Neural cell (in vitro differentiated cells): ENCODE results near the gene TK2. TPM values are rescaled to one million over a fixed set of nuclear protein-coding genes. Genes with fewer than 3 reads are reported as not detected.

Experiments used
- H2AFZ ChIP-seq: fragments of 200-600, 300-800 bp; sonication (generic), shearing (Covaris generic); 2 replicates; pipeline ENCODE4 v1.6.0; 2014; ENCODE audit warnings: low read depth, mild to moderate bottlenecking, antibody characterized with exemption, low read length, moderate library complexity
- H3F3A ChIP-seq: fragments of 200-600 bp; shearing (Covaris generic); 2 replicates; pipeline ENCODE4 v1.6.1; 2016; ENCODE audit warnings: mild to moderate bottlenecking, moderate library complexity, mixed read lengths, antibody characterized with exemption, low read length; ENCODE audit not compliant: insufficient read depth, poor library complexity, severe bottlenecking
- H3K27ac ChIP-seq: fragments of 200-600, 300-800 bp; sonication (generic), shearing (Covaris generic); 2 replicates; pipeline ENCODE4 v1.5.1; 2014; ENCODE audit warnings: mild to moderate bottlenecking, low read length, moderate library complexity
- H3K27me3 ChIP-seq: fragments of 300-800, 200-600 bp; sonication (generic), shearing (Covaris generic); 2 replicates; pipeline ENCODE4 v1.6.0; 2014; ENCODE audit warnings: mild to moderate bottlenecking, low read depth, low read length, moderate library complexity; ENCODE audit not compliant: insufficient read depth
- H3K36me3 ChIP-seq: fragments of 300-800, 200-600 bp; sonication (generic), shearing (Covaris generic); 2 replicates; pipeline ENCODE4 v1.5.1; 2014; ENCODE audit warnings: mild to moderate bottlenecking, antibody characterized with exemption, low read length, moderate library complexity; ENCODE audit not compliant: insufficient read depth
- H3K4me2 ChIP-seq: fragments of 300-800, 200-600 bp; sonication (generic), shearing (Covaris generic); 2 replicates; pipeline ENCODE4 v1.6.0; 2014; ENCODE audit warnings: mild to moderate bottlenecking, low read length
- H3K4me3 ChIP-seq: fragments of 300-800, 200-600 bp; sonication (generic), shearing (Covaris generic); 2 replicates; pipeline ENCODE4 v1.5.1; 2014; ENCODE audit warnings: mild to moderate bottlenecking, low read length, moderate library complexity
- H3K79me2 ChIP-seq: fragments of 200-600 bp; shearing (Covaris generic); replicated peaks from 2 replicates; pipeline ENCODE4 v1.6.0; 2014; ENCODE audit warnings: mild to moderate bottlenecking, low read length, moderate library complexity; ENCODE audit not compliant: insufficient read depth
- H3K9ac ChIP-seq: fragments of 300-800, 200-600 bp; sonication (generic), shearing (Covaris generic); 2 replicates; pipeline ENCODE4 v1.6.1; 2016; ENCODE audit warnings: mild to moderate bottlenecking, low read length, mixed read lengths
- H3K9me2 ChIP-seq: fragments of 200-600 bp; shearing (Covaris generic); 2 replicates; pipeline ENCODE4 v1.6.1; 2016; ENCODE audit warnings: mild to moderate bottlenecking, low read length, mixed read lengths; ENCODE audit not compliant: insufficient read depth
- H3K9me3 ChIP-seq: fragments of 200-600, 300-800 bp; sonication (generic), shearing (Covaris generic); 2 replicates; pipeline ENCODE4 v1.6.1; 2016; ENCODE audit warnings: mild to moderate bottlenecking, mixed run types, low read length, moderate library complexity, mixed read lengths
- H4K20me1 ChIP-seq: fragments of 200-600 bp; shearing (Covaris generic); 2 replicates; pipeline ENCODE4 v1.6.1; 2016; ENCODE audit warnings: mild to moderate bottlenecking, mixed run types; ENCODE audit not compliant: insufficient read depth
- EP300 ChIP-seq: fragments of 450-650 bp; conservative IDR thresholded peaks from 2 replicates; pipeline ENCODE4 v1.6.1; 2014; ENCODE audit warnings: antibody characterized with exemption, mild to moderate bottlenecking, moderate library complexity; ENCODE audit not compliant: poor library complexity, severe bottlenecking
- EZH2 ChIP-seq: fragments of 200-600, 300-800 bp; shearing (Covaris generic), sonication (generic); IDR thresholded peaks from 2 replicates; pipeline ENCODE4 v1.6.1; 2014; ENCODE audit warnings: antibody characterized with exemption, low read length, borderline replicate concordance, mild to moderate bottlenecking; ENCODE audit not compliant: insufficient read depth, poor library complexity, severe bottlenecking
- MXI1 ChIP-seq: fragments of 450-650 bp; conservative IDR thresholded peaks from 2 replicates; pipeline ENCODE4 v1.6.1; 2014; ENCODE audit warnings: antibody characterized with exemption, mild to moderate bottlenecking; ENCODE audit not compliant: poor library complexity, severe bottlenecking
- POLR2AphosphoS5 ChIP-seq: IDR thresholded peaks from 2 replicates; pipeline ENCODE4 v1.6.1; 2012
- REST ChIP-seq: IDR thresholded peaks from 2 replicates; pipeline ENCODE4 v1.6.1; 2012; ENCODE audit warnings: borderline replicate concordance
- SMC3 ChIP-seq: fragments of 450-650 bp; conservative IDR thresholded peaks from 2 replicates; pipeline ENCODE4 v1.6.1; 2014; ENCODE audit warnings: antibody characterized with exemption, mild to moderate bottlenecking, moderate library complexity; ENCODE audit not compliant: poor library complexity
- TAF1 ChIP-seq: IDR thresholded peaks from 2 replicates; pipeline ENCODE4 v1.6.1; 2012; ENCODE audit warnings: low read depth
- polyA plus RNA-seq: library from polyadenylated mRNA; depleted of rRNA; stranded (reverse); fragments of >200 nt; gene quantifications from 2 replicates; pipeline ENCODE4 v1.2.3, GENCODE V29; 2014
- TF ChIP-seq, protein P1 (sequence below): fragments of 450-650 bp; IDR thresholded peaks from 2 replicates; pipeline ENCODE4 v1.5.1; 2014; ENCODE audit warnings: antibody characterized with exemption, mild to moderate bottlenecking, moderate library complexity; ENCODE audit not compliant: poor library complexity, severe bottlenecking

TK2 gene
- polyA plus RNA-seq, 1 donor from 2014 or later = 15.9 TPM

DNA sequence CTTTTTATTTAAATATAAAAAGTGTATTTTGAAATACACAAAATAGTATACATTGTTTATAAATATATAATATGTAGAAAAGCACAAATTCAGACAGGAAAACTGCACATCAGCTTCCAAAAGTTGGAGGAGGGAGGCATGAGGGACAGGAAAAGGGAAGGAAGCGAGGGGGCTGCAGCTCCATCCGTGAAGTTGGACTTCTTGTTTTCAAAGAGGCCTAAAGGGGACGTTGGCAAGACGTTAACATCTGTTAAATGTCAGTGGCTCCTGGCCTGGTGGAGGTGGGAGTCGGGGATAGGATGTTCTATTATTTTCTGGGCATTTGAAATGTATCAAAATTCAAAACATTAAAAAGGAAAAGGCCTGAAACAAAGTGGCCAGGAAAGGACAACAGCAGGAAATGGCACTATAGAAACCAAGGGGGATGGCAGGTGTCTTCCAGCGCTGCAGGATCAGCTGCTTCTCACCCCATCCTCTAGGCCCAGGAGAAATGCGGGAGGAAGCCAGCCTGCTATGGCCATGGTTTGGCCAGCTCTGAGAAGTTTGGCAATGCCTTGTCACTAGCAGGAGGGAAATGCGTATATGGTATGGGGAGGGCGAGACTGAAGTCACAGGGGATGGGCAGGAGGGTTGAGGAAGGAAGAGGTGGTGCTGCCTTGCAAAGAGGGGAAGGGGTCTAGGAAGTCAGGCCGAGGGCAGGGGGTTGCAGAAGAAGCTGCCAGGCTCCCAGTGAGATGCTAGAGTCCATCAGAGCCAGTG lies 35.7 kb upstream of the TK2 start:
- no peak overlapping the region for H3K27ac ChIP-seq
- H3K36me3 ChIP-seq = no peaks in the 10 kb centered on the region
- no peak overlapping the region for H3K4me2 ChIP-seq
- TF ChIP-seq MXI1 = no peak
- no peak for TF ChIP-seq EZH2
- H3K27me3 ChIP-seq = no peaks in the 10 kb centered on the region
- no peaks in the 10 kb centered on the region for H3F3A ChIP-seq
- no peaks in the 10 kb centered on the region for H3K79me2 ChIP-seq
- no peaks in the 10 kb centered on the region for H3K9me2 ChIP-seq
- H2AFZ ChIP-seq = no peak overlapping the region
- H3K9me3 ChIP-seq = no peaks in the 10 kb centered on the region
- no peak overlapping the region for H3K4me3 ChIP-seq
- no peaks in the 10 kb centered on the region for H4K20me1 ChIP-seq
- no peak overlapping the region for H3K9ac ChIP-seq

DNA sequence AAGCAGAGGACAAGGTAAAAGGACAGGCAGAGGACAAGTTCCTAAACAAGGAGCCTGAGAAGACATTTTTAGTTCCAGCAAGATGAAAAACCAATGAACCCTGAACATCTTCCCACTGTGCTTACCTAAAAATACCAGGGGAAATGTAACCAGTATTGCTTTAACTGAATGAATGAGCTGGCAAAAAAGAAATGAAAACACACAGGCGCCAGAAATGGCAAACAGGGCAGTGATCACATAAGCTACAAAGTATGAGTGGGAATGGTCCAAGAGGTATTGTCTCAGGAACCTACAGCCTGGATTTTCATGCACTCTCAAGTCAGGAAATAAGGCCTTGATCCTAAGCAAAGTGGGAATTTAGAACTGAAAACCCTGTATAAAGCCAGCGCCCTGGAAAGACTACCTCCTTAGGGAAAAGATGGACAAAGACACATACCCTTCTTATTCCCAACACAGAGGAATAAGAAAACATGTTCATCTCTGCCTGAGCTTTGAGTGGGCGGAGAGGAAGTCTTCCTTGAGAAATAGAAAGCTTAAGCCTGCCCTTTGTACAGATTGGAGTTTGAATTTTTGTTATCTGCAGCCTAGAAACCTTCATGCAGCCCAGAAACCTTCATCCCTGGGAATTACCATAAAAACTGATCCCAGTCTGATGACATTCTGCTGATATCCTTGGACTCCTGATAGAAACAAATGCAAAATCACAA lies 31.5 kb upstream of the TK2 start:
- Histone ChIP-seq H3F3A (no peaks in the 10 kb centered on the region), H3K27me3 (peaks cover 21% of the 10 kb centered on the region), H3K27ac (no peak overlapping the region), H3K9me3 (no peaks in the 10 kb centered on the region), H2AFZ (no peak overlapping the region), H3K4me3 (no peak overlapping the region), H3K9ac (no peak overlapping the region), H3K36me3 (no peaks in the 10 kb centered on the region), H3K9me2 (no peaks in the 10 kb centered on the region), H3K79me2 (no peaks in the 10 kb centered on the region), H3K4me2 (no peak overlapping the region), H4K20me1 (no peaks in the 10 kb centered on the region)
- TF ChIP-seq SMC3 = no peak
- no peak for TF ChIP-seq REST
- no peak for TF ChIP-seq EZH2
- TF ChIP-seq TAF1 = no peak
- TF ChIP-seq, protein P1, sequence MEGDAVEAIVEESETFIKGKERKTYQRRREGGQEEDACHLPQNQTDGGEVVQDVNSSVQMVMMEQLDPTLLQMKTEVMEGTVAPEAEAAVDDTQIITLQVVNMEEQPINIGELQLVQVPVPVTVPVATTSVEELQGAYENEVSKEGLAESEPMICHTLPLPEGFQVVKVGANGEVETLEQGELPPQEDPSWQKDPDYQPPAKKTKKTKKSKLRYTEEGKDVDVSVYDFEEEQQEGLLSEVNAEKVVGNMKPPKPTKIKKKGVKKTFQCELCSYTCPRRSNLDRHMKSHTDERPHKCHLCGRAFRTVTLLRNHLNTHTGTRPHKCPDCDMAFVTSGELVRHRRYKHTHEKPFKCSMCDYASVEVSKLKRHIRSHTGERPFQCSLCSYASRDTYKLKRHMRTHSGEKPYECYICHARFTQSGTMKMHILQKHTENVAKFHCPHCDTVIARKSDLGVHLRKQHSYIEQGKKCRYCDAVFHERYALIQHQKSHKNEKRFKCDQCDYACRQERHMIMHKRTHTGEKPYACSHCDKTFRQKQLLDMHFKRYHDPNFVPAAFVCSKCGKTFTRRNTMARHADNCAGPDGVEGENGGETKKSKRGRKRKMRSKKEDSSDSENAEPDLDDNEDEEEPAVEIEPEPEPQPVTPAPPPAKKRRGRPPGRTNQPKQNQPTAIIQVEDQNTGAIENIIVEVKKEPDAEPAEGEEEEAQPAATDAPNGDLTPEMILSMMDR = no peak
- no peak for TF ChIP-seq POLR2AphosphoS5
- TF ChIP-seq EP300 = no peak
